ENCODE measurements around the gene NOSIP. TPM values are rescaled to one million over a fixed set of nuclear protein-coding genes. Genes with fewer than 3 reads are reported as not detected.

NOSIP gene
- total RNA-seq, 1 donor from 2014 or later = 26.2 TPM

GRCh38 chr19:49555600-49556411 is 24.6 kb downstream of the NOSIP start:
- Histone ChIP-seq H2AFZ (replicated peaks) (no peak overlapping the region), H3K4me2 (peak overlapping the region; percentile 64), H3K27ac (no peak overlapping the region), H3K4me1 (peaks cover 8% of the 10 kb centered on the region), H3K36me3 (no peaks in the 10 kb centered on the region), H3K27me3 (no peaks in the 10 kb centered on the region), H3K79me2 (ENCODE audit: low read depth) (no peaks in the 10 kb centered on the region), H4K20me1 (ENCODE audit: low read depth) (peaks cover 13% of the 10 kb centered on the region), H3K9me3 (ENCODE audit: low read depth) (no peaks in the 10 kb centered on the region), H3K9ac (no peak overlapping the region), H3K4me3 (peak overlapping the region; percentile 5), H3F3A (ENCODE audit: low read depth) (peaks cover 14% of the 10 kb centered on the region)
- H3K9me3 Mint-ChIP-seq = no peaks in the 10 kb centered on the region
- H3K4me1 Mint-ChIP-seq = peaks cover 11% of the 10 kb centered on the region
- H3K36me3 Mint-ChIP-seq = peaks cover 20% of the 10 kb centered on the region
- DNase-seq (ENCODE audit: low spot score) = peak; percentile 97
- peaks cover 2% of the 10 kb centered on the region for H3K27me3 Mint-ChIP-seq (ENCODE audit: insufficient read depth, low read depth)
- H3K4me3 Mint-ChIP-seq = peak overlapping the region; percentile 21
- H3K27ac Mint-ChIP-seq = no peak overlapping the region
- TF ChIP-seq EZH2phosphoT487 (IDR thresholded peaks at IDR 0.05) (no peak), EZH2 (IDR thresholded peaks at IDR 0.05) (no peak), CTCF (IDR thresholded peaks at IDR 0.05) (no peak)

- Histone ChIP-seq H3F3A (ENCODE audit: low read depth) (peaks cover 14% of the 10 kb centered on the region), H3K4me2 (no peak overlapping the region), H3K9me3 (ENCODE audit: low read depth) (no peaks in the 10 kb centered on the region), H3K4me3 (no peak overlapping the region), H3K36me3 (no peaks in the 10 kb centered on the region), H2AFZ (replicated peaks) (no peak overlapping the region), H3K27ac (no peak overlapping the region), H3K4me1 (peaks cover 8% of the 10 kb centered on the region), H3K79me2 (ENCODE audit: low read depth) (no peaks in the 10 kb centered on the region), H3K9ac (no peak overlapping the region), H4K20me1 (ENCODE audit: low read depth) (peaks cover 13% of the 10 kb centered on the region), H3K27me3 (no peaks in the 10 kb centered on the region)
- Mint-ChIP-seq H3K4me1 (peaks cover 11% of the 10 kb centered on the region), H3K4me3 (peak overlapping the region; percentile 64), H3K36me3 (peaks cover 20% of the 10 kb centered on the region), H3K27me3 (ENCODE audit: insufficient read depth, low read depth) (peaks cover 2% of the 10 kb centered on the region), H3K9me3 (no peaks in the 10 kb centered on the region), H3K27ac (no peak overlapping the region)
- DNase-seq (ENCODE audit: low spot score) = no peak
- TF ChIP-seq EZH2phosphoT487 (IDR thresholded peaks at IDR 0.05) (no peak), EZH2 (IDR thresholded peaks at IDR 0.05) (no peak), CTCF (IDR thresholded peaks at IDR 0.05) (no peak)
These were observed 25.6 kb downstream of the NOSIP start for GRCh38 chr19:49554701-49555181.

- Histone ChIP-seq H3K4me2 (no peak overlapping the region), H3K9ac (no peak overlapping the region), H3K9me3 (ENCODE audit: low read depth) (no peaks in the 10 kb centered on the region), H3K4me1 (peaks cover 8% of the 10 kb centered on the region), H3K27ac (no peak overlapping the region), H2AFZ (replicated peaks) (no peak overlapping the region), H4K20me1 (ENCODE audit: low read depth) (peaks cover 13% of the 10 kb centered on the region), H3K4me3 (no peak overlapping the region), H3F3A (ENCODE audit: low read depth) (peaks cover 16% of the 10 kb centered on the region), H3K79me2 (ENCODE audit: low read depth) (no peaks in the 10 kb centered on the region), H3K27me3 (no peaks in the 10 kb centered on the region), H3K36me3 (no peaks in the 10 kb centered on the region)
- no peaks in the 10 kb centered on the region for H3K9me3 Mint-ChIP-seq
- TF ChIP-seq CTCF (IDR thresholded peaks at IDR 0.05) (no peak), EZH2 (IDR thresholded peaks at IDR 0.05) (no peak), EZH2phosphoT487 (IDR thresholded peaks at IDR 0.05) (no peak)
- H3K4me1 Mint-ChIP-seq = peaks cover 11% of the 10 kb centered on the region
- peaks cover 2% of the 10 kb centered on the region for H3K27me3 Mint-ChIP-seq (ENCODE audit: insufficient read depth, low read depth)
- H3K27ac Mint-ChIP-seq = peak overlapping the region; percentile 47
- DNase-seq (ENCODE audit: low spot score) = no peak
- H3K36me3 Mint-ChIP-seq = peaks cover 13% of the 10 kb centered on the region
- H3K4me3 Mint-ChIP-seq = peak overlapping the region; percentile 59
These were observed 26.7 kb downstream of the NOSIP start for GRCh38 chr19:49553451-49554271.

Measured in neural progenitor cell (in vitro differentiated cells).